NCI-H524 (cell line): Measurements from ENCODE around the gene EMC7.
"Not testable (repeated sequence)": the region's sequence is repeated elsewhere in the genome, so short reads cannot be mapped to it uniquely, and the experiment has no call there.

Experiments used
- DNase-seq, 2 experiments: peaks; one replicate each; lab custom pipeline; 2025; lab: John Stamatoyannopoulos, UW

The EMC7 gene

DNA sequence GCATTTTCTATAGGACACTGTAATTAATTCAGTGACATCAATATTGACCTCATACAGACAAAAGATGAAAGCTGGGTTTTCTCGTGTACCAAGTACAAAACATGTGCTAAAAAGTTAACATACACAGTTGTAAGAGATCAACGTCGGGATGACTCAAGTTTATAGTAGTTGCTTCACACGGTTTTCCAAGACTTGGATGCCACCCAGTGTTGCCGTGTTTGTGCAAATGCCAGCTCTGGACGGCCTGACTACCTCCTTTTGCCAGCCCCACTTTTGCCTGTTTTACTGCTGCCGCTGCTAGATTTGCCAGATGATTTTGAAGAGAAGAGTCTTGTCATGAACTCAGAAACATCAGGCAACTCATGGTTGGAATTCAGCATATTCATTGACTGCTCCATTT is 17.6 kb downstream of the EMC7 start:
- no peak for DNase-seq

DNA sequence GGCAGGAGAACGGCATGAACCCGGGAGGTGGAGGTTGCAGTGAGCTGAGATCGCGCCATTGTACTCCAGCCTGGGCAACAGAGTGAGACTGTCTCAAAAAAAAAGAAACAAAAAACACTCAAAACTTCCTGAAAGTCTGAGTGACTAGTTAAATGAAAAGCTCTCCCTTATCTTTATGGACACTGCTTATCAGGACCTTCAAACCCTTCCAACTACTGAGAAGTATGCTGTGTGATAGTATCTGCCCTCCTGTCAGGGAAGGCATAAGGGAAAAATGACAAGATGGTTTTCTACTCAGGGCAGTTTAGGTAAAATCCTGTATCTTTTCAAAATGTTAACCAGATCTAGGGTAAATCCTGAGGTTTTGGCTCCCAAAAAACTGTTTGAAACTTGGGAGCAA is 21.8 kb downstream of the EMC7 start:
- no peak for DNase-seq

DNA sequence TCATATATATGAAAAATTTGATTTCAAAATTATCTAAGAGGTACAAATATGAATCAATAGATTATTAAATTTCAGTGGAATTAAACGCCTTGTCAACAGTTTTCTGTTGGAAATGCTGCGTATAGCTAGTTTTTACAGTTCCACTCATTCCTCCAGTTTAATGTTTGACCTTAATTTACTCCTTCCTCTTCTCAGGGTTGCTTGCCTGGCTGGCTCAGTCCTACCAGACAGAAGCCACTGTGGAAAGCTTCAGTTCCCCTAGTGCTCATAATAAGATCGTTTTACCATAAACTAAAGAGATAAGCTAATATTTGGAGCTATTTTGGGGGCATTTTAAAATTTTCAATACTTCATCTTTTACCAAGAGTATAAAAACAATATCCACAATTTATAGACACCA is 22.8 kb downstream of the EMC7 start:
- DNase-seq = no peak

DNA sequence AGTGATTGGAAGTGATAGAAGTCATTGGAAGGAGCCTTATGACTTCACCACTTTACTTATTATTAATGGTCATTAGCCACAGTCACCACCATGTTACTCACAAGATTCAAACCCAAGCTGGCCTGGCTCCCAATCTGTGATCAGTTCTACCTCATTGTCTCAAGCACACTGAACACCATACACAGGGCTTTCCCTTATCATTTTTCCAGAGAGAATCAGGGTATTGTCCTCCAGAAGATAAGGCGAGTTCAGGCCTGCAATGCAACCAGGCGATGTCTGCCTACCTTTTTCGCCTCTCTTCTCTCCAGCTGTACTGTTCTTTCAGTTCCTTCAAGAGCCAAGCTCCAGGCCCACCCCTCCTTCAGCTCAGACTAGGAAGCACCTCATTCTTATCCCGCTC is 24.9 kb downstream of the EMC7 start:
- DNase-seq = no peak

DNA sequence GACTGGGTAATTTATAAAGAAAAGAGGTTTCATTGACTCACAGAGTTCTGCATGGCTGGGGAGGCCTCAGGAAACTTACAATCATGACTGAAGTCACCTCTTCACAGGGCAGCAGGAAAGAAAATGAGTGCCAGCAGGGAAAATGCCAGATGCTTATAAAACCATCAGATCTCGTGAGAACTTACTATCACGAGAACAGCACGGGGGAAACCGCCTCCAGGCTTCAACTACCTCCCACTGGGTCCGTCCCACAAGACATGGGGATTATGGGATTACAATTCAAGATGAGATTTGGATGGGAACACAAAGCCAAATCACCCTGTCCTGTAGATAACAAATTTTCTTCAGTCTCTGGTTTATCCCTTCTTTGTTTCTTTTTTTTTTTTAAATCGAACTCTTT is 31.7 kb downstream of the EMC7 start:
- no peak for DNase-seq

DNA sequence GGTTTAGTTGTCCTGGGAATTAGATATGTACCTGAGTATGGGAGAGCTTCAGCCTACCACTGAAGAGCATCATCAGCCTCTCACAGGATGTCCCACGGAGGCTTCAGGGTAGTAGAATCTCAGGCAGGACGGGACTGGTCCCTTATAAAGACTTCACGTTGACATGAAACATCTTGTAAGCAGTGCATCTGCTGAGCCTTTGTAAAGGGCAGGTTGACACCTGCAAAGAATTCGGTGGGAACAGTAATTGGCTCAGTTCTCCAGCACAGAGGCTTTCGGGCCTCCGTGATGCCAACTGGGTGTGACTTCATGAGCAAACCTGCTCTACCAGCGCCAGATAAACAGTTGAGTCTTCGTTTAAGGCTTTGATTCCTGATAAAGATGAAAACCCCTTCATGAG is 35.7 kb downstream of the EMC7 start:
- DNase-seq = no peak

DNA sequence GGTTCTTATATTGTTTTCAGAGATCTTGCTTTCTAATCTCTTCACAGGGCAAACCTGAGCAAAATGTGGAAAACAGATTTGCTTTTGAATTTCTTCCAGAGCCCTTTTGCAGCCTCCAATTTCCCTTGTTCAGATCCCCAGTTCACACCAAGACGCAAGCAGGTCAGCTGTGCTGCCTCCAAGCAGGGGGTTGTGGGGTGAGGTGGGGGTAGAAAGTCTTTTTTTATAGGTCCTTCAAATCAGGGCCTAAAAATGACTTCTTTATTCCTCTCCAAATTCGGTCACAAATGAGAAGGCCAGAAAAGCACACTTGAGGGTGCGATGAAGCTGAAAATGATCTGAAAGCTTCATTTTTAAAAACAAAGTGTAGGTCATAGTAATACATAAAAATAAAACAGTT is 36.4 kb downstream of the EMC7 start:
- DNase-seq = no peak

DNA sequence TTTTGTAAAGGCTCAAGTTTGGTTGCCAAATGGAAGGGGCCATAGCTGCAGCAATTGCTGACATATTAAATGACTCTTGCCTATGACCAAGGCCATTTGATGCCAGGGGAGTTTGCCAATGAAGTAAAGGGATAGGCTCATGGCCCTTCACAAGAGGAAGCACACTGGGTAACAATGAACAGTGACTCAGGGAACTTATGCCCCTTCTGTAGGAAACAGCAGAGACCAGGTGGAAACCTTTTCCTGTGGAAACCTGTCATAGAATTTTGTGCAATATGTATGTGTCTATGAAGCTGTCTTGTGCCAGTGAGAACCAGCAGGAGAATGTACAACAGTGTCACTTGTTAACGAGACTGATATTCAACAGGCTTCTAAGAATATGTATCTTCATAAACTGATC is 37.2 kb downstream of the EMC7 start:
- no peak for DNase-seq

DNA sequence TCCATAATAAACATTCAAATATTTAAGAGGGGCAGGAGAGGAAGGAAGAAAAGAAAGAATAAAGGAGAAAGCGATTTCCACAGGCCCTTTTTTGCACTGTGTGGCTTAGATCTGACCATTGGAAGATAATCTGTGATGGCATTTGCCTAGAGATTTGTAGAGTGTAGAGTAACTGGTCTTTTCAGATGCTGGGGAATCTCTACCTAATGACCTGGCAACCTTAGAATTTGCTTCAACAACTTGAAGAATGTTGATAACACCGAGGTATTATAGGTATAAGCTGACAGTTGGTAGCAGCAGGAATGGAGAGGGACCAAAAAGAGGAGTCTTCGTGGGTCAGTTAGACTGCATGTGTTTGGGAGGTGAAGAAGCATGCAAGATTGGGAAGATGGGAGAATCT is 41.7 kb downstream of the EMC7 start:
- DNase-seq = no peak

DNA sequence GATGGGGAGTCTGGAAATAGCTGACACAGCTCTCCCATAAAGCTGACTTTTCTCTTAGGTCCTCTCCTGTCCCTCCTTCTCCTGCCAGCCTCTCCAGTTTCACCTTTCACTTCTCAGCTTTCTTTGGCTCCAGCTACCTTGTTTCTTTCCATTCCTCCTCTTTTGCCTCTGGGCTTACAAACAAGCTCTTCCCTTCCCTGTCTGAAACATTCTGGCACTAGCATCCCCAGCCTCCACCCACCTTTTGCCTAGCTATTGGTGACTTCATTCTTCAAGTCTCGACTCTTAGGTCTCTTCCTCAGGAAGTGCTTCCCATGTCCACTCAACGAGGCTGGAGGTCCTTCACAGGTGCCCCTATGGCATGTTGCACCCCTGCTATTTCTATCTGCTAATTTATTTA is 42.2 kb downstream of the EMC7 start:
- DNase-seq = no peak

DNA sequence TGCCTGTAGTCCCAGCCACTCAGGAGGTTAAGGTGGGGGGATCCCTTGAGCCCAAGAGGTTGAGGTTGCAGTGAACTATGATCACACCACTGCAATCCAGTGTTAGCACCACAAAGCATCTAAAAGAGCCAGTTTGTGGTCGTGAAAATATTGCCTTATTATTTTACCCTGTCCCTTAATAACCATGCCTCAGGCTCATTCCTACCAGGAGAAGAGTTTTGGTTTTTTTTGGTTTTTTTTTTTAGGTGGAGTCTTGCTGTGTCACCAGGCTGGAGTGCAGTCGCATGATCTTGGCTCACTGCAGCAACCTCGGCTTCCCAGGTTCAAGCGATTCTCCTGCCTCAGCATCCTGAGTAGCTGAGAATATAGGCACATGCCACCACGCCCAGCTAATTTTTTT is 44.8 kb downstream of the EMC7 start:
- DNase-seq = no peak

DNA sequence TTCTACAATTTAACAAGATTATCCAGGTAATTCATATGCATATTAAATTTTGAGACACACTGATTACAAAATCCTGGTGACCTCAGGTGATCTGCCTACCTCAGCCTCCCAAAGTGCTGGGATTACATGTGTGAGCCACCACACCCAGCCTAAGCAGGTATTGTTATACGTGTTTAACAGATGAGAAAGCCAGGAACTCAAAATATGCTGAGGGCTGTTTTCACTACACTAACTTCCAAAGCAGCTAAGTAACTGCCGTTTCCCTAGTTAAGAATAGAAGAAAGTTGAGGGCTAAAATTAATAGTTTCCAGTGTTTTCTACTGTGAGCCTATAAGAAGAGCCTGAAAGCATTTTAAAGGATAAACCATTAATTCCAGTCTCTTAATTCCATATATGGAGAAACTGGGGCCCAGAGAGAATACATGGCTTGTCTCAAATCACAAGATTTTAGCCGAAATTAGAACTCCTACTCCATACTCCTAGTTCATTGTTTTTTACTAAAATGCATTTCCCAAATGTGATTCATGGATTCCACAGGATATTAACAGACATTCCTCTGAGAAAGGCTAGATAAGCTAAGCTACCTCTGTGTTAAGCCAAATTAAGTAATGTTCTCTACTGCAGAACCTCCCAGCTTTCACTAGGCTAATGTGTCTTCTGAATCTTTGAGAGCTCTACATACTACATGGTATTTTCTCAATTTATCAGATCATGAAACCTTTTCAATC is 45.6 kb downstream of the EMC7 start:
- DNase-seq = no peak

DNA sequence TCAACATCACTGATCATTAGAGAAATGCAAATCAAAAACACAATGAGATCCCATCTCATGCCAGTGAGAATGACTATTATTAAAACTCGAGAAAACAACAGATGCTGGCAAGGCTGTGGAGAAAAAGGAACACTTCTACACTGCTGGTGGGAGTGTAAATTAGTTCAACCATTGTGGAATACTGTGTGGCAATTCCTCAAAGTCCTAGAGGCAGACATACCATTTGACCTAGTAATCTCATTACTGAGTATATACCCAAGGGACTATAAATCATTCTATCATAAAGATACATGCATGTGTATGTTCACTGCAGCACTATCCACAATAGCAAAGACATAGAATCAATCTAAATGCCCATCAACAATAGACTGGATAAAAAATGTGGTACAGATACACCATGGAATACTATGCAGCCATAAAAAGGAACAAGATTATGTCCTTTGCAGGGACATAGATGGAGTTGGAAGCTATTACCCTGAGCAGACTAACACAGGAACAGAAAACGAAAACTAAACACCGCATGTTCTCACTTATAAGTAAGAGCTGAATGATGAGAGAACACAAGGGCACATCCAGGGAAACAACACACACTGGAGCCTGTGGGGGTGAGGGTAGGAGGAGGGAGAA is 47.5 kb downstream of the EMC7 start:
- no peak for DNase-seq

DNA sequence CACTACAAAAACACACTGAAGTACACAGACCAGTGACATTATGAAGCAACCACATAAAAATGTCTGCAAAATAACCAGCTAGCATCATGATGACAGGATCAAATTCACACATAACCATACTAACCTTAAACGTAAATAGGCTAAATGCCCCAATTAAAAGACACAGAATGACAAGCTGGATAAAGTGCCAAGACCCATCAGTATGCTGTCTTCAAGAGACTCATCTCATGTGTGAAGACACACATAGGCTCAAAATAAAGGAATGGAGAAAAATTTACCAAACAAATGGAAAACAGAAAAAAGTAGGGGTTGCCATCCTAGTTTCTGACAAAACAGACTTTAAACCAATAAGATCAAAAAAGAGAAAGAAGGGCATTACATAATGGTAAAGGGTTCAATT is 51.3 kb downstream of the EMC7 start:
- DNase-seq = not testable (repeated sequence)

DNA sequence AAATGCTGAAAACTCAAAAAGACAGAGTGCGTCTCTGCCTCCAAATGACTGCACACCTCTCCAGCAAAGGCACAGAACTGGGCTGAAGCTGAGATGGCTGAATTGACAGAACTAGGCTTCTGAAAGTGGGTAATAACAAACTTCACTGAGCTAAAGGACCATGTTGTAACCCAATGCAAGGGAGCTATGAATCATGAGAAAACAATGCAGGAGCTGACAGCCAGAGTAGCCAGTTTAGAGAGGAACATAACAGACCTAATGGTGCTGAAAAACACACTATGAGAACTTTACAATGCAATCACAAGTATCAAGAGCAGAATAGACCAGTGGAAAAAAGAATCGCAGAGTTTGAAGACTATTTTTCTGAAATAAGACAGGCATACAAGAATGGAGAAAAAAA is 52.5 kb downstream of the EMC7 start:
- DNase-seq = no peak

DNA sequence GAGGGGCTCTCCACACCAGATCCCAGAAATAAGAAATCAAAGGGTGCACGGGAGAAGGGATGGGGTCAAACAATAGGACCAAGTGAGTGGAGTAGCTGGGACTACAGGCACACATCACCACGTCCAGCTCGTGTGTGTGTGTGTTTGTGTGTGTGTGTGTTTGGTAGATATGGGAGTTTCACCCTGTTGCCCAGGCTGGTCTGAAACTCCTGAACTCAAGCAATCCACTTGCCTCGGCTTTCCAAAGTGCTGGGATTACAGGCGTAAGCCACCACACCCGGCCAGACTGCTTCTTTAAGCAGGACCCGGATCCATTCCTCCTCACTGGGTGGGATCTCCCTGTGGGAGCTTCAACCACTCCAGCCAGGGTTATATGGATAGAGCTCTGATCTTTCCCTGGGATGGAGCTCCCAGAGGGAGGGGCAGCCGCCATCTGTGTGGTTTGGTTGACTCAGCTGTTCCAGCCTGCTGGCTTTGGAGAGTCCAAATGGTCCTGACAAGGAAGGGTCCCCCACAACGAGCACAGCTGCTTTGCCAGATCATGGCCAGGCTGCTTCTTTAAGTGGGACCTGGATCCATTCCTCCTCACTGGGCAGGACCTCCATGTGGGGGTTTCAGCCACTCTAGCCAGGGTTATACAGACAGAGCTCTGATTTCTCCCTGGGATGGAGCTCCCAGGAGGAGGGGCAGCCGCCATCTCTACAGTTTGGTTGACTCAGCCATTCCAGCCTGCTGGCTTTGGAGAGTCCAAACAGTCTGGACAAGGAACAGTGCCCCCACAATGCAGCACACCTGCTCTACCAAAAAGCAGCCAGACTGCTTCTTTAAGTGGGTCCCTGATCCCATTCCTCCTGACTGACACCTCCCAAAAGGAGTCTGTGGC is 53.5 kb downstream of the EMC7 start:
- DNase-seq = peak; percentile 22 to 74

DNA sequence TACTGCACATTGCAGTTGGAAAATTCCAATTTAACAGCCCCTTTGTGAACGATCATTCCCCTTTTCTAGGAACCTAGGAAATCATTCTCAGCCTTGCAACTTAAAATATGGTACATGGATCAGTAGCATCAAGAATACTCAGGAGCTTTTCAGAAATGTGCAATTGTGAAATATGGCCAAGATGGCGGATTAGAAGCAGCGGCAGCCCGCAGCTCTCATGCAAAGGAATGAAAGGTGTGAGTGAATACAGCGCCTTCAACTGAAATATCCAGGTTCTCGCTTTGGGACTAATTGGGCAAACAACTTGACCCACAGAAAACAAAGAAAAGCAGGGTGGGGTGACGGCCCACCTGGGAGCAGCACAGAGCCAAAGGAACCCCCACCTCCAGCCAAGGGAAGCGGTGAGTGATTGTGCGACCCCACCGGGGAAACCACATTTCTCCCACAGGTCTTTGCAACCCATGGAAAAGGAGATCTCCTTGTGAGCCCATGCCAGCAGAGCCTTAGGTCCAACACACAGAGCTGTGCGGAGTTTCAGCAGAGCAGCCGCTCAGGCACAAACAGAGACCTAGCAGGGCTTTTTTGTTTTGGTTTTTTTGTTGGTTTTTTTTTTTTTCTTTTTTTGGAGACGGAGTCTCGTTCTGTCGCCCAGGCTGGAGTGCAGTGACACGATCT is 55.1 kb downstream of the EMC7 start:
- DNase-seq = no peak

DNA sequence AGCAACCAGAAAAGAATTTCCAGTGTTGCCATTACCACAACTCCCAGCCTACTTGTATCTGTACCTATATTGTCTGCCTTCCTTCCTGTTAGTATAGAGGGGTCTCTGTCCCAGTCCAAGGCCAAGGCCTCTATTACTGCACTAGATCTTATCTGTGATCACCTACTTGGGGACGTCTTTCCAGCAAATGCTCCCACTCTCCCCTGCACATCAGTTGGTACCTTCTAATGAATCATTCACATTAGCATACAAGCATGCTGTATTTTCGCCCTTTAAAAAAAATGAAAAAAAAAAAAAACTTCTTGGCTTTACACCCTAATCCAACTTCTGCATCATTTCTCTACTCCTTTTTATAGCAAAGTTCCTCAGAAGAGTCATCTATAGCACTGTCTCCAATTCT is 57.8 kb downstream of the EMC7 start:
- no peak for DNase-seq

DNA sequence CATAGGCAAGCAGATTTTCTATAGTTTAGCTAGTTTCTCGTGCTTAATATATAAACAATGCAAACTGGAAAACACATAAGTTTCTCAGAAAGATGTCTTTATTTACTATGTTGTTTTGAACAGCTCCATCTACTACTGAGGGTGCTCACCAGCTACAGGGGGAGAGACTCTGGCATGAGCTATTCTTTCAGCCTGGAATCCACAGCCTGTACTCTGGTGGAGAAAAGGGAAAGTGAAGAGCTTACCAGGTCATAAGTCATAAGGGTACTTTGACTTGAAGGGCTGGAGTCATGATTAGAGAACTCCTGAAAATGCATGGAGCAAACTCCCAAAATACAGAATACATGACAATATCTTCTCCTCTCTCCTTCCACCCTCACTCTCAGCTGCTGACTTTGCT is 58.3 kb downstream of the EMC7 start:
- DNase-seq = no peak

DNA sequence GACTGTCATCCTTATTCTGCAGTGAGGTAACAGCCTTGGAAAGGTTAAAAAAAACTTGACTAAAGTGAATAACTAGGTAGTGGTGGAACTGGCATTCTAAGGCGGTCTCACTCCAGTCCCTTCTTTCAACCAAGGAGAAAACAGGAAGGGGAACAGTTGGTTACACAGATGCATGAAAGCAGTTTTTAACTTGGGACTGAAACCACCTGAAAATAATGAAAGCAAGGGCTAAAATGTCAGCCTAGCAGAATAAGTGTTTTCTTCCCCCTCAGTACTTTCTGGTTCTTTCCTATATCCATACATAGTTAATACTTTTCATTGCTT is 61.9 kb downstream of the EMC7 start:
- DNase-seq = no peak

DNA sequence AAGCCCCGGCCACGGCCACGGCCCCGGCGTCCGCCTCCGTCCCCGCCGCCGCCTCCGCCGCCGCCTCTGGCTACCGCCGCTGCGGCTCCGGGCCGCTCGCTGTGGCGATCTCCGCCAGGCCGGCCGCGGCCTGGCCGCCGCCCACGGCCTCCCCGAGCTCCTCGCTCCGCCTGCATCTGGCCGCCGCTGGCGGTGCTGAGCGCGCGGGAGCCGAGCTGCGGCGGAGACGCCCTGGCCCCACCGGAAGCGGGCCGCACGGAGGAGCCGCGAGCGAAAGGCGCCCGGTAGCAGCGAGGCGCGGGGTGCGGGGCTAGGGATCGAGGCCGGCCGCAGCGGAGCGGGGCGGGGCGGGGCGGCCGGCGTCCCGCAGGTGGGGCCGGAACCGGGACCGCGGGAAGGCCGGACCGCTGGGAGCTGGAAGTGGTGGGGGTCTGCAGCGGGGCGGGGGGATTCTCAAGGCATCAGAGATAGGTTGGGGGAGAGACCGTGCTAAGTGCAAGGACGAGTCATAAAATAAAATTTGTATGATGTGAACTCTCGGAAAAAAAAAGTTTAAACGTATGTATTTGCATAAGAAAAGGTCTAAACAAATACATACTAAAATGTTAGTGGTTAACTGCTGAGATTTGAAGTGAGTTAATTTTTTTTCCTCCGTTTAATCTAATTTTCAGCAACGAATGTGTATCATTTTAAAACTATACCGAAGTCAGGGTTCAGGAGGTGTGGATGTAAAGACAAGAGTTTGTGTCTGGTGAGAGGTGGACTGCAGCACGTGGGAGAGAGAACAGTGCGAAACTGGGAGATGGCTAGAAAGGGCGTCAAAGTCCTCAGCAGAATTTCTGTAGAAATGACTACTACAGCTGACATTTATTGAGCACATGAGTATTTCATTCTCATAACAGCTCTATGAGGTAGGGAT is 62.5 kb downstream of the EMC7 start, which contains the start of gene AVEN:
Gene AVEN (minus strand): TSS at position 334 of the 919 bp plus-strand sequence. CDS start 158 bp downstream, at position 176.
- peak in 1 of 2 experiments; percentile 43 for DNase-seq
